22Rv1 (cell line): ENCODE data around the gene PLA2R1.

Experiments
- H3K27ac ChIP-seq: fragments of 450-650 bp; 2 replicates; pipeline ENCODE4 v1.5.1; 2017
- ZFX ChIP-seq: fragments of 450-650 bp; IDR thresholded peaks from 2 replicates; pipeline ENCODE4 v1.6.1; 2017; ENCODE audit warnings: antibody characterized with exemption, borderline replicate concordance
- TF ChIP-seq, protein P1 (sequence below): fragments of 450-650 bp; IDR thresholded peaks from 2 replicates; pipeline ENCODE4 v1.5.1; 2017; ENCODE audit warnings: mild to moderate bottlenecking

The PLA2R1 gene

DNA sequence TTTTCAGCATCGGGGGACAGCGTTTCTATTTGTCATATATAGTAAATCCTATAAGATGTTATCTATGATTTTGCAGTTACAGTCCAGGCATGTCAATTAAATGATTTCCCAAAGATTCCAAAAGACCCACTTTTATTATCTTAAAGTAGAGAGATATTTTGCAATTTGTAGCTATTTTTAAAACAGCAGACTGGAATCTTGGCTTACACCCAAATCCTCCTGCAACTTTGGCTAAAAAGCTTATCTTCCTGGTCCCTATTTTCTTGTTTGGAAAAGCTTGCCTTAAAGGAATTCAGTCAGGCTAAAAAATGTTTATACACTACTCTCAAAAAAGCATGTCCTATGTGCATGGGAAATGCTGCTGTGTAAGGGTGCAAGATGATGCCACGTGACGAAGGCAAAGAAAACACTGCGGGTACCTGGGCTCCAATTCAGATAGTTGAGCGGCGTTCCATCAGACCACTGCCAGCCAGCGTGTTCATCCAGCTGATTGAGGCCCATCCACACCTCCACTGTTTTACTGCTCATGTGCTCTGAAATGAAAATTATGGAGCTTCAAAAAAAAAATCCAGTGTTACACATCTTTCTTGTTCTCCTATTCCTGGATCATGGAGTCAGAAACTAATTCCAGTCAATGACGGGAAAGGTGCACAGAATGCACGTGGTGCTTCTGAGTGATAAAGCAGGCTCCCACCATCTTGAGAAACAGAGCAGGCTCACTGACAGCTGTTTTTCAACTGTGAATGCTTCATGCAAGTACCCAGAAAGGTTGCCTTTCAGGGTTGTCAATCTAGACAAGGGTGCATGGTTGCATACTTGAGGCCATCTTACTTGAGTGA, 33.8 kb downstream of the PLA2R1 start:
- TF ChIP-seq, protein P1, sequence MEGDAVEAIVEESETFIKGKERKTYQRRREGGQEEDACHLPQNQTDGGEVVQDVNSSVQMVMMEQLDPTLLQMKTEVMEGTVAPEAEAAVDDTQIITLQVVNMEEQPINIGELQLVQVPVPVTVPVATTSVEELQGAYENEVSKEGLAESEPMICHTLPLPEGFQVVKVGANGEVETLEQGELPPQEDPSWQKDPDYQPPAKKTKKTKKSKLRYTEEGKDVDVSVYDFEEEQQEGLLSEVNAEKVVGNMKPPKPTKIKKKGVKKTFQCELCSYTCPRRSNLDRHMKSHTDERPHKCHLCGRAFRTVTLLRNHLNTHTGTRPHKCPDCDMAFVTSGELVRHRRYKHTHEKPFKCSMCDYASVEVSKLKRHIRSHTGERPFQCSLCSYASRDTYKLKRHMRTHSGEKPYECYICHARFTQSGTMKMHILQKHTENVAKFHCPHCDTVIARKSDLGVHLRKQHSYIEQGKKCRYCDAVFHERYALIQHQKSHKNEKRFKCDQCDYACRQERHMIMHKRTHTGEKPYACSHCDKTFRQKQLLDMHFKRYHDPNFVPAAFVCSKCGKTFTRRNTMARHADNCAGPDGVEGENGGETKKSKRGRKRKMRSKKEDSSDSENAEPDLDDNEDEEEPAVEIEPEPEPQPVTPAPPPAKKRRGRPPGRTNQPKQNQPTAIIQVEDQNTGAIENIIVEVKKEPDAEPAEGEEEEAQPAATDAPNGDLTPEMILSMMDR: no peak
- TF ChIP-seq ZFX: no peak
- H3K27ac ChIP-seq: no peak overlapping the region

DNA sequence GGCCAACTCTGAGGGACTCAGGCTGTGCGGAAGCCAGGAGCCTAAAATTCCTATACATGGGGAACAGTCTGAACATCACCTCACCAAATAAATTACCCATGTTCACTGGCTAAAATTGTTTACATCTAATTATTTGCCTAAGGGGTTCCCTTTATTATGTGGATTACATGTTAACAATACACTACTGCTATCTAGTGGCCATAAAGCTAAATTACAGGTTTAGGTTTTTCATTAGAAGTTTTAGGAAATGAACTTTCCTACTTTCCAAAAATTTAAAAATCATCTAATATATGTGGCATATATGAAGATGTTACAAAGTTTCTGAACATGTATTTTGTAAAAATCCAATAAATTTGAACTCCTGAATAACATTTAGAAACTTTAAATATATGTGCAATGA, 40.3 kb downstream of the PLA2R1 start:
- TF ChIP-seq, protein P1: peak; percentile 41
- TF ChIP-seq ZFX: no peak

DNA sequence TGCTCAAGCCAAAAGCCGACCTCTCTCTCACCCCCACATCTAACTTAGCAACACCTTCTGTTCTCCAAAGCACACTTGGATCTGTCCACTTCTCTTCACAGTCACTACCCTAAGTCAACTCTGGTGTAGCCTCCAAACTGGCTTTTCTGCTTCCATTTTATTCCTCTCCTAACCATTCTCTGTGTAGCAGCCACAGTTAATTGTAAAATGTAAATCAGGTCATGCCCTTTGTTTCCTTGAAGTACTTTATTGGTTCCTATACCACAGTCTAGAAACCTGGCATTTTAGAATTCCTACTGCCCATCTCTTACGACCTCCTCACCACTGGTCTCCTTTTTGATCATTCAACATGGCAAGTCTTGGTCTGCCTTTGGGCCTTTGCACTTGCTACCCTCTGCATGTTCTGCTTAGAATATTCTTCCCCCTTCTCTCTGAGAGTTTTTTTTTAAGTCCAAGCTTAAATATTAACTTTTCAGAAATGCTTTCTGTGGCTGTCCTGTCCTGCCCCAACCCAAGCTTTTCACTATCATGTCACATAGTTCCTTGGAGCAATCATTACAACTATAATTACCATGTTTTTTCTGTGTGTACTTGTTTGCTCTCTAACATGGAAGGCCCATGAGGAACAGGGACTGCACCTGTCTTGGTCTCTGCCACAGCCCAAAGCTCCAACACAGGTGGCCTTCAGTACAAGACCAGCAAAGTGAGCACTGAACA, 42.9 kb downstream of the PLA2R1 start:
- TF ChIP-seq ZFX: no peak
- TF ChIP-seq, protein P1: no peak
- H3K27ac ChIP-seq: no peak overlapping the region

More for the DNA sequence above, 40.3 kb downstream of the PLA2R1 start:
- H3K27ac ChIP-seq: no peak overlapping the region

DNA sequence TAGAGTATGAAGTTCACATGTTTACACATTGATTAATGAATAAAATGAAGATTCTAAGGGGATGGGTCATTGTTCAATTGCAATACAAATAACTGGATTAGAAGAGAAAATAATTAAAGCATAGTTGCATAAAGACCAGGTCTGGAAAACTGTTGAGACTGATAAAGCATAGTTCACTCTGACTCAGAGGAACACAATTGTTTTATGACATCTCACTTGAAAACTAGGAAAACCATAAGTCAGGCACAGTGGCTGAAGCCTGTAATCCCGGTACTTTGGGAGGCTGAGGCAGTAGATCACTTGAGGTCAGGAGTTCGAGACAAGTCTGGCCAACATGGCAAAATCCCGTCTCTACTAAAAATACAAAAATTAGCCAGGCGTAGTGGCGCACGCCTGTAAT, 46.7 kb downstream of the PLA2R1 start:
- TF ChIP-seq, protein P1: no peak
- TF ChIP-seq ZFX: no peak
- H3K27ac ChIP-seq: no peak overlapping the region

DNA sequence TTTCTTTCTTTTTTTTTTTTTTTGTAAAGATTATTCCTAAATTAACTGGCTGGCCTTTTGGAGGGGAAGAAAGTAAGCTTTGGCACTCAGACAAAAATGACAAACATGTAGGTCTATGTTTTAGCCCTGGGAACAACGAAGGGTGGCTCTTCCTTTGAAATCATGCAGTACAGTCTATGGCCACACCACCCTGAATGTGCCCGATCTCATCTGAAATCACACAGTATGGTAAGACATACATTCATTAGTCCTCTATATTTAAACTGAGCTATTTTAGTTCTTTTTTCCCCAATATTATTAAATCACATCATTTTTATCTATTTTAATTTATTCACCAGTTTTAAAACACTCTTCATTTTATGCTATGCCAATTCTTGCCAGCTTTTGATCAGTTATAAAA, 48.2 kb downstream of the PLA2R1 start:
- TF ChIP-seq, protein P1: no peak
- no peak for TF ChIP-seq ZFX
- H3K27ac ChIP-seq: no peak overlapping the region

DNA sequence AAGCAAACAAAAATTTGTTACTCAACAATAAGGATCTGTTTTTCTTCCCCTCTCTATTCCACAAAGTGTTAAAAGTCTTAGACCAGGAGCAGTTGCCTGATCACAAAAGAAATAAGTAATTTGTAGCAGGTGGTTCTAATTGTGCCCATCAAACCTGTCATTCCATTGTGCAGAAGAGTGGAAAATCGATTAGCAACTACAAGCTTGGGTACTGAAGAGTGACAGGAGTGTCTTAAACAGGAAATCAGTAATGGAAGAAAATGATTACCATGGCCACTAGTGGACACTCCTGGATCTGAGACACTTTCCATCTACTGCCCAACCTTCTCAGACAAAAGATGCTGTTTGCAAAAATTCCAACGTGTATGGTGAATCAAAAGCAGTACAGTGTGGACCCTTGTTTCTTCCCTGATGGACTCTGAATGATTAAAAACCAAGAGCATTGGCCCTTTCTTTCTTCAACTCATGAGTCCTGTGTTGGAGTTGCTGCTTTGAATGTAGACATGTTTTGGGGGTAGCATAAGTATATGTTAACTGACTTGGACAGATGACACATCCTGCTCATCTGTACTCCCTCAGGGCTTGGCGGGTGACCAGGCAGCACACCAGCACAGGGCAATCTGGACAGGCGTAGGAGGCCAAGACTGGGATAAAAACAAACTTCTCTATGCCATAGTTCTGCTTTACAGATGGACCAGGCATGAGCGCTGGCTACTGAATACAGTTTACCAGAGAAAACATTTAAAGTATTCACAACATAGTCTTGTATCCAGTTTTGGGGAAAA, 51.9 kb downstream of the PLA2R1 start:
- H3K27ac ChIP-seq: no peak overlapping the region
- TF ChIP-seq, protein P1: no peak
- TF ChIP-seq ZFX: no peak
